Tibial nerve (tissue), 4 donors: ENCODE measurements around the gene MAIP1. TPM values are rescaled to one million over a fixed set of nuclear protein-coding genes. Genes with fewer than 3 reads are reported as not detected.
"Not testable (repeated sequence)": the region's sequence is repeated elsewhere in the genome, so short reads cannot be mapped to it uniquely, and the experiment has no call there.

Source experiments
- DNase-seq, 2 donors: peaks; one replicate each; pipeline ENCODE4 v3.0.0-alpha.2; 2019; ENCODE audit warnings: low spot score in 2 of 2
- H3K27ac ChIP-seq, 4 donors: fragments of 200-600 bp; sonication (generic) in 3 of 4; one replicate each; pipeline ENCODE4 v1.5.1; 2017 to 2019; ENCODE audit warnings: mild to moderate bottlenecking in 1 of 4
- H3K27me3 ChIP-seq, 2 donors: fragments of 200-600 bp; sonication (generic) in 1 of 2; one replicate each; pipeline versions ENCODE4 v1.5.1 to v1.6.0; 2017 to 2019
- H3K36me3 ChIP-seq, 3 donors: fragments of 200-600 bp; sonication (generic); one replicate each; pipeline ENCODE4 v1.5.1; 2018 to 2019
- H3K4me1 ChIP-seq, 4 donors: fragments of 200-600 bp; sonication (generic) in 3 of 4; one replicate each; pipeline ENCODE4 v1.5.1; 2017 to 2019
- H3K4me3 ChIP-seq, 4 donors: fragments of 200-600 bp; sonication (generic) in 3 of 4; one replicate each; pipeline ENCODE4 v1.5.1; 2017 to 2019; ENCODE audit warnings: mild to moderate bottlenecking in 1 of 4, moderate library complexity in 1 of 4
- H3K9me3 ChIP-seq, 4 donors: fragments of 200-600 bp; sonication (generic) in 3 of 4; one replicate each; pipeline ENCODE4 v1.5.1; 2017 to 2019
- EP300 ChIP-seq, 2 donors: sonication (generic); formaldehyde crosslinking; IDR thresholded peaks; one replicate each; pipeline ENCODE4 v1.6.1; 2017; ENCODE audit warnings: antibody characterized with exemption in 2 of 2, mild to moderate bottlenecking in 1 of 2
- POLR2A ChIP-seq, 2 donors: fragments of 450-650 bp; IDR thresholded peaks; one replicate each; pipeline ENCODE4 v1.6.1; 2017; ENCODE audit warnings: antibody characterized with exemption in 2 of 2, mild to moderate bottlenecking in 2 of 2, moderate library complexity in 2 of 2
- WGBS, 2 donors: methylation state at CpG; one replicate each; pipeline ENCODE4 v1.1.5; 2018; 5-methylcytosine and 5-hydroxymethylcytosine counted together
- total RNA-seq, 4 donors: library from RNA; depleted of rRNA; stranded (reverse); fragments of >200 nt; gene quantifications; one replicate each; pipeline ENCODE4 v1.1.0, GENCODE V29; 2016
- TF ChIP-seq, protein P1 (sequence below), 5 experiments: fragments of 200-600 bp in 3 of 5; fragments of 450-650 bp in 2 of 5; sonication (generic) in 3 of 5; IDR thresholded peaks; one replicate each; pipeline ENCODE4 v1.5.1; 2016 to 2019; ENCODE audit warnings: antibody characterized with exemption in 5 of 5, mild to moderate bottlenecking in 3 of 5, moderate library complexity in 2 of 5

MAIP1 gene
- total RNA-seq, 4 donors from 2014 or later: 9.0 to 16.3 (median 11.1) TPM

DNA sequence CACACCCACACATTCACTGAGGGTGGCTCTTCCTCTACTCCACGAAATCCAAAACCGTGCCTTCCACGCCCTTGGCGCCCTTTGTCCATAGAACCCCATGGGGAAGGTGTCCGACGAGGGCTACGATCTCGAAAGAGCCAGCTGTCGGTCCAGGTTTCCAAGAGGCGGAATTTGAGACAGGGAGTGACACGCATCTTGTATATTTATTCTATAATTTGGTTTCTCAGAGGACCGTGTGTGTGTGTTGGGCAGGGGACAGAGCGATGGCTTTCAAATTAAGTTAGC lies 43.6 kb upstream of the MAIP1 start:
- no peak for TF ChIP-seq EP300 (IDR thresholded peaks at IDR 0.05)
- TF ChIP-seq, protein P1, sequence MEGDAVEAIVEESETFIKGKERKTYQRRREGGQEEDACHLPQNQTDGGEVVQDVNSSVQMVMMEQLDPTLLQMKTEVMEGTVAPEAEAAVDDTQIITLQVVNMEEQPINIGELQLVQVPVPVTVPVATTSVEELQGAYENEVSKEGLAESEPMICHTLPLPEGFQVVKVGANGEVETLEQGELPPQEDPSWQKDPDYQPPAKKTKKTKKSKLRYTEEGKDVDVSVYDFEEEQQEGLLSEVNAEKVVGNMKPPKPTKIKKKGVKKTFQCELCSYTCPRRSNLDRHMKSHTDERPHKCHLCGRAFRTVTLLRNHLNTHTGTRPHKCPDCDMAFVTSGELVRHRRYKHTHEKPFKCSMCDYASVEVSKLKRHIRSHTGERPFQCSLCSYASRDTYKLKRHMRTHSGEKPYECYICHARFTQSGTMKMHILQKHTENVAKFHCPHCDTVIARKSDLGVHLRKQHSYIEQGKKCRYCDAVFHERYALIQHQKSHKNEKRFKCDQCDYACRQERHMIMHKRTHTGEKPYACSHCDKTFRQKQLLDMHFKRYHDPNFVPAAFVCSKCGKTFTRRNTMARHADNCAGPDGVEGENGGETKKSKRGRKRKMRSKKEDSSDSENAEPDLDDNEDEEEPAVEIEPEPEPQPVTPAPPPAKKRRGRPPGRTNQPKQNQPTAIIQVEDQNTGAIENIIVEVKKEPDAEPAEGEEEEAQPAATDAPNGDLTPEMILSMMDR (IDR thresholded peaks at IDR 0.05): no peak
- TF ChIP-seq POLR2A (IDR thresholded peaks at IDR 0.05): no peak
- Histone ChIP-seq H3K27ac (peak overlapping the region; percentile 97 to 98 (median 97)), H3K4me3 (peak overlapping the region; percentile 81 to 100 (median 92)), H3K9me3 (peaks cover 0 to 4% (median 0%) of the 10 kb centered on the region in 4 donors), H3K36me3 (peaks cover 0 to 14% (median 0%) of the 10 kb centered on the region in 3 donors), H3K27me3 (no peaks in the 10 kb centered on the region), H3K4me1 (peaks cover 0 to 39% (median 12%) of the 10 kb centered on the region in 4 donors)
- DNase-seq: peak in 1 of 2 donors; percentile 21
- 0 to 1% methylated on average over 13 of the region's 13 CpGs for WGBS, 2 donors

DNA sequence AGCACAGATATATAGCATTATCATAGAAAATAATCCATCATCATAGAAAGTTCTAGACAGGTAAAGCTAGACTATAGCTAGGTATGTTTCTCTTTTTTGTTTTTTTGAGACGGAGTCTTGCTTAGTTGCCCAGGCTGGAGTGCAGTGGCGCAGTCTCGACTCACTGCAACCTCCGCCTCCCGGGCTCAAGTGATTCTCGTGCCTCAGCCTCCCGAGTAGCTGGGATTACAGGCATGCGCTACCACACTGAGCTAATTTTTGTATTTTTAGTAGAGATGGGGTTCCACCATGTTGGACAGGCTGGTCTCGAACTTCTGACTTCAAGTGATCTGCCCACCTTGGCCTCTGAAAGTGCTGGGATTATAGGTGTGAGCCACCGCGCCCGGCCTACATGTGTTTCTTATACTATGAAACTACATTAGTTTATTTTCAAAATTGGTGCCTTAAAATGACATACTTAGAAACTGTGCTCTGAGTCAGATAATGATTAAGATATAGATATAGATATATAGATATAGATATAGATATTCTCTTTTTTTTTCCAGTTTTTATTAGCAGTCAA lies 42.7 kb upstream of the MAIP1 start:
- not testable (repeated sequence) for H3K27me3 ChIP-seq, H3K9me3 ChIP-seq, H3K27ac ChIP-seq, DNase-seq
- Histone ChIP-seq H3K36me3 (peaks cover 0 to 22% (median 0%) of the 10 kb centered on the region in 3 donors), H3K4me3 (peak overlapping the region in 3 of 4 donors; percentile 81 to 100 (median 87)), H3K4me1 (peaks cover 0 to 39% (median 12%) of the 10 kb centered on the region in 4 donors)
- WGBS, 2 donors: 93 to 95% methylated on average over 12 of the region's 12 CpGs

DNA sequence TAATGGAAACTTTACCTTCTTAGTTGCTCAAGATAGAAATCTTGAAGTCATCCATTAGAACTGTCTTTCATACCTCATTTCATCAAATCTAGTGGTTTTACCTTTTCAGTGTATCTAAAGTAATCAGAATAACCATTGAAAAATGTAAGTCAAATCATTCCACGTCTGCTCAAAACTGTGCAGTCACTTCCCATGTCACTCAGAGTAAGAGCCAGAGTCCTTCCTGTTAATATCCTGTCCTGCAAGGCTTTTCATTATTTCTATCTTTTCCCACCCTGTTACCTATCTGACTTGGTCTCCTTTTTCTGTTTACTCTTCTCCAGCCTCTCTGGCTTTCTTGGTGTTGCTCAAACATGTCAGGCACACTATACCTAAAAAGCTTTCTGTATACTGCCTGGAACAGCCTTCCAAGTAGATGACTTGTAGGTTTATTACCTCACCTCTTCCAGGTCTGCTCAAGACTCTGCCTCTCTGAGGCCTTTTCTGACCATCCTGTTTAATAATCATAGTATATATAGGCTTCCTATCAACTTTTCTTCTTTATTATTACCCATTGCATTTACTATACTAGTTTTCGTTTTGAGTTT lies 40.9 kb upstream of the MAIP1 start:
- H3K9me3 ChIP-seq: peaks cover 0 to 8% (median 0%) of the 10 kb centered on the region in 4 donors
- H3K4me3 ChIP-seq: no peak overlapping the region
- no peaks in the 10 kb centered on the region for H3K27me3 ChIP-seq
- peaks cover 0 to 40% (median 0%) of the 10 kb centered on the region in 3 donors for H3K36me3 ChIP-seq
- WGBS, 2 donors: 65 to 68% methylated on average over 2 of the region's 2 CpGs
- H3K27ac ChIP-seq: no peak overlapping the region
- H3K4me1 ChIP-seq: peaks cover 0 to 39% (median 12%) of the 10 kb centered on the region in 4 donors
- no peak for DNase-seq
- TF ChIP-seq POLR2A (IDR thresholded peaks at IDR 0.05) (no peak), EP300 (IDR thresholded peaks at IDR 0.05) (no peak)
- TF ChIP-seq, protein P1 (IDR thresholded peaks at IDR 0.05): no peak

DNA sequence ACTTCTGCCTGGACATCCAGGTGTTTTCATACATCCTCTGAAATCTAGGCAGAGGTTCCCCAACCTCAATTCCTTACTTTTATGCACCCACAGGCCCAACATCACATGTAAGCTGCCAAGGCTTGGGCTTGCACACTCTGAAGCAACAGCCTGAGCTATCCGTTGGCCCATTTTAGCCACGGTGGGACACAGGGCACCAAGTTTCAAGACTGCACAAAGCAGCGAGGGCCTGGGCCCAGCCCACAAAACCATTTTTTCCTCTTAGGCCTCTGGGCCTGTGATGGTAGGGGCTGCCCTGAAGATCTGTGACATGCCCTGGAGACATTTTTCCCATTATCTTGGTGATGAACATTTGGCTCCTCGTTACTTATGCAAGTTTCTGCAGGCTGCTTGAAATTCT lies 38.4 kb upstream of the MAIP1 start:
- H3K36me3 ChIP-seq: peaks cover 0 to 42% (median 0%) of the 10 kb centered on the region in 3 donors
- TF ChIP-seq EP300 (IDR thresholded peaks at IDR 0.05): no peak
- TF ChIP-seq, protein P1 (IDR thresholded peaks at IDR 0.05): no peak
- H3K4me1 ChIP-seq: peaks cover 0 to 26% (median 11%) of the 10 kb centered on the region in 4 donors
- DNase-seq: no peak
- H3K27me3 ChIP-seq: no peaks in the 10 kb centered on the region
- no peak overlapping the region for H3K4me3 ChIP-seq
- peaks cover 0 to 8% (median 0%) of the 10 kb centered on the region in 4 donors for H3K9me3 ChIP-seq
- WGBS, 2 donors: 94 to 100% methylated on average over 4 of the region's 4 CpGs
- no peak overlapping the region for H3K27ac ChIP-seq

DNA sequence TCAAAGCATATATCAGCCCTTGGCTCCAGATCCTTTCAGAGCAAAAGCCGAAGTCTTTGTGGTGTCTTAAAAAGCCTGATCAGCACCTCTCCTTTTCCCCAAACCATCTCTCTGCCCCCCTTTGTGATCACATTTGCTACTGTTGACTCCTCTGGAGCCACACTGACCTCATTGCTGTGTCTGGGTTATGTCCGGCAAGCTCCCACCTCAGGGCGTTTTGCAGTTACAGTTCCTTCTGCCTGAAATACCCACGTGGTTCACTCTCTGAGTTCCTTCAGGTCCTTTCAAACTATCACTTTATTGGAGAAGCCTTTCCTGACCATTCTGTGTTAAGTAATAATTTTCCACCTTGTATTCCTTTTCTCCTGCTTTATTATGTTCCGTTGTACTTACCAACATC lies 32.5 kb upstream of the MAIP1 start:
- WGBS, 2 donors: 52 to 54% methylated on average over 5 of the region's 5 CpGs
- Histone ChIP-seq H3K36me3 (peaks cover 0 to 27% (median 0%) of the 10 kb centered on the region in 3 donors), H3K9me3 (no peaks in the 10 kb centered on the region), H3K4me3 (no peak overlapping the region), H3K27me3 (no peaks in the 10 kb centered on the region), H3K27ac (no peak overlapping the region), H3K4me1 (peaks cover 0 to 6% (median 0%) of the 10 kb centered on the region in 4 donors)
- no peak for DNase-seq
- TF ChIP-seq, protein P1 (IDR thresholded peaks at IDR 0.05): no peak
- TF ChIP-seq POLR2A (IDR thresholded peaks at IDR 0.05): no peak
- TF ChIP-seq EP300 (IDR thresholded peaks at IDR 0.05): no peak
